Neural cell (in vitro differentiated cells): ENCODE measurements around the gene CGNL1. TPM values are rescaled to one million over a fixed set of nuclear protein-coding genes. Genes with fewer than 3 reads are reported as not detected.

Experiments used
- H2AFZ ChIP-seq: fragments of 200-600, 300-800 bp; sonication (generic), shearing (Covaris generic); 2 replicates; pipeline ENCODE4 v1.6.0; 2014; ENCODE audit warnings: low read depth, mild to moderate bottlenecking, antibody characterized with exemption, low read length, moderate library complexity
- H3F3A ChIP-seq: fragments of 200-600 bp; shearing (Covaris generic); 2 replicates; pipeline ENCODE4 v1.6.1; 2016; ENCODE audit warnings: mild to moderate bottlenecking, moderate library complexity, mixed read lengths, antibody characterized with exemption, low read length; ENCODE audit not compliant: insufficient read depth, poor library complexity, severe bottlenecking
- H3K27ac ChIP-seq: fragments of 200-600, 300-800 bp; sonication (generic), shearing (Covaris generic); 2 replicates; pipeline ENCODE4 v1.5.1; 2014; ENCODE audit warnings: mild to moderate bottlenecking, low read length, moderate library complexity
- H3K27me3 ChIP-seq: fragments of 300-800, 200-600 bp; sonication (generic), shearing (Covaris generic); 2 replicates; pipeline ENCODE4 v1.6.0; 2014; ENCODE audit warnings: mild to moderate bottlenecking, low read depth, low read length, moderate library complexity; ENCODE audit not compliant: insufficient read depth
- H3K36me3 ChIP-seq: fragments of 300-800, 200-600 bp; sonication (generic), shearing (Covaris generic); 2 replicates; pipeline ENCODE4 v1.5.1; 2014; ENCODE audit warnings: mild to moderate bottlenecking, antibody characterized with exemption, low read length, moderate library complexity; ENCODE audit not compliant: insufficient read depth
- H3K4me2 ChIP-seq: fragments of 300-800, 200-600 bp; sonication (generic), shearing (Covaris generic); 2 replicates; pipeline ENCODE4 v1.6.0; 2014; ENCODE audit warnings: mild to moderate bottlenecking, low read length
- H3K4me3 ChIP-seq: fragments of 300-800, 200-600 bp; sonication (generic), shearing (Covaris generic); 2 replicates; pipeline ENCODE4 v1.5.1; 2014; ENCODE audit warnings: mild to moderate bottlenecking, low read length, moderate library complexity
- H3K79me2 ChIP-seq: fragments of 200-600 bp; shearing (Covaris generic); replicated peaks from 2 replicates; pipeline ENCODE4 v1.6.0; 2014; ENCODE audit warnings: mild to moderate bottlenecking, low read length, moderate library complexity; ENCODE audit not compliant: insufficient read depth
- H3K9ac ChIP-seq: fragments of 300-800, 200-600 bp; sonication (generic), shearing (Covaris generic); 2 replicates; pipeline ENCODE4 v1.6.1; 2016; ENCODE audit warnings: mild to moderate bottlenecking, low read length, mixed read lengths
- H3K9me2 ChIP-seq: fragments of 200-600 bp; shearing (Covaris generic); 2 replicates; pipeline ENCODE4 v1.6.1; 2016; ENCODE audit warnings: mild to moderate bottlenecking, low read length, mixed read lengths; ENCODE audit not compliant: insufficient read depth
- H3K9me3 ChIP-seq: fragments of 200-600, 300-800 bp; sonication (generic), shearing (Covaris generic); 2 replicates; pipeline ENCODE4 v1.6.1; 2016; ENCODE audit warnings: mild to moderate bottlenecking, mixed run types, low read length, moderate library complexity, mixed read lengths
- H4K20me1 ChIP-seq: fragments of 200-600 bp; shearing (Covaris generic); 2 replicates; pipeline ENCODE4 v1.6.1; 2016; ENCODE audit warnings: mild to moderate bottlenecking, mixed run types; ENCODE audit not compliant: insufficient read depth
- EP300 ChIP-seq: fragments of 450-650 bp; conservative IDR thresholded peaks from 2 replicates; pipeline ENCODE4 v1.6.1; 2014; ENCODE audit warnings: antibody characterized with exemption, mild to moderate bottlenecking, moderate library complexity; ENCODE audit not compliant: poor library complexity, severe bottlenecking
- EZH2 ChIP-seq: fragments of 200-600, 300-800 bp; shearing (Covaris generic), sonication (generic); IDR thresholded peaks from 2 replicates; pipeline ENCODE4 v1.6.1; 2014; ENCODE audit warnings: antibody characterized with exemption, low read length, borderline replicate concordance, mild to moderate bottlenecking; ENCODE audit not compliant: insufficient read depth, poor library complexity, severe bottlenecking
- MXI1 ChIP-seq: fragments of 450-650 bp; conservative IDR thresholded peaks from 2 replicates; pipeline ENCODE4 v1.6.1; 2014; ENCODE audit warnings: antibody characterized with exemption, mild to moderate bottlenecking; ENCODE audit not compliant: poor library complexity, severe bottlenecking
- POLR2AphosphoS5 ChIP-seq: IDR thresholded peaks from 2 replicates; pipeline ENCODE4 v1.6.1; 2012
- RAD21 ChIP-seq: fragments of 450-650 bp; conservative IDR thresholded peaks from 2 replicates; pipeline ENCODE4 v1.6.1; 2014; ENCODE audit warnings: antibody characterized with exemption, mild to moderate bottlenecking, moderate library complexity
- SMC3 ChIP-seq: fragments of 450-650 bp; conservative IDR thresholded peaks from 2 replicates; pipeline ENCODE4 v1.6.1; 2014; ENCODE audit warnings: antibody characterized with exemption, mild to moderate bottlenecking, moderate library complexity; ENCODE audit not compliant: poor library complexity
- TAF1 ChIP-seq: IDR thresholded peaks from 2 replicates; pipeline ENCODE4 v1.6.1; 2012; ENCODE audit warnings: low read depth
- polyA plus RNA-seq: library from polyadenylated mRNA; depleted of rRNA; stranded (reverse); fragments of >200 nt; gene quantifications from 2 replicates; pipeline ENCODE4 v1.2.3, GENCODE V29; 2014
- TF ChIP-seq, protein P1 (sequence below): fragments of 450-650 bp; IDR thresholded peaks from 2 replicates; pipeline ENCODE4 v1.5.1; 2014; ENCODE audit warnings: antibody characterized with exemption, mild to moderate bottlenecking, moderate library complexity; ENCODE audit not compliant: poor library complexity, severe bottlenecking
- TF ChIP-seq, protein P2 (sequence below): IDR thresholded peaks from 2 replicates; pipeline ENCODE4 v1.6.1; 2012; ENCODE audit warnings: borderline replicate concordance

Gene CGNL1
- polyA plus RNA-seq, 1 donor from 2014 or later: 0.26 TPM

DNA sequence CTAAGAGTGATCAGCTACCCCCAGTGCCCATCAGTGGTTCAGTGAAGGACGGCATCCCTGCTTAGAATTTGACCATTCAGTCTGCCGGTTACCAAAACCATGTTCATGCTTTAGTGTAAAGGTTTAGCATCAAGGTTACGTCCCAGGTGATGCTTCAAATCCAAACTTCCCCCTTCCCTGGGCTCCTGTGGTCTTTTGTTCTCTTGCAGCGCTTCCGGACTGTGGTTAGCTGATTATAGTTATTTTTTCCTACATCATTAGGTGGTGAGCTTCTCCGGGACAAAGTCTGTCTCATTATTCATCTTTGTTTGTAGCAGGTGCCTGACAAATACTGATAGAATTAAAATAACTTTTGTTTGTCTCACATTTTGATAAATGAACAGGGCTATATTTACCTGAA is 187.1 kb downstream of the CGNL1 start:
- Histone ChIP-seq H3K36me3 (no peaks in the 10 kb centered on the region), H3K27ac (no peak overlapping the region), H3F3A (no peaks in the 10 kb centered on the region), H3K9ac (no peak overlapping the region), H3K9me3 (no peaks in the 10 kb centered on the region), H3K27me3 (no peaks in the 10 kb centered on the region), H3K4me3 (no peak overlapping the region), H3K4me2 (no peak overlapping the region), H4K20me1 (no peaks in the 10 kb centered on the region), H2AFZ (no peak overlapping the region), H3K9me2 (no peaks in the 10 kb centered on the region), H3K79me2 (no peaks in the 10 kb centered on the region)
- TF ChIP-seq TAF1: no peak
- no peak for TF ChIP-seq SMC3

DNA sequence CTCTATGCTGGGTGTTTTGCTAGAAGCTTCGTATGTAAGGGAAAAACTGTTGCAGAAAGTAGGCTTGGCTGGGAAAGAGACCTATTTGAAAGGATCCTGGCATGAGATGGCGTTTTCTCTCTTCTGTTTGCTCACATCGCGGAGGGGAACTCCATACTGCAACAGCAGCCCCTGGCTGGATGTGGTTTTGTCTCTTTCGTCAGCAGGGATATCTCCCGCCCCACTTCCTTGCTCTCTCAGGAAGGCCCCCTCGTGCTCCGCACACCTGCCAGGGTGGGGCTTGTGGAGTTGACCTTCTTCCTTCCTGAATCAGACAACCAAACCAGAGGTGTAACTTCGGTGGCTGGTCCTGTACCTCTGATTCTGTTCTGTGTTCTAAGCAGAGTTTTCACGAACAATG is 189.0 kb downstream of the CGNL1 start:
- Histone ChIP-seq H4K20me1 (no peaks in the 10 kb centered on the region), H3F3A (no peaks in the 10 kb centered on the region), H3K27me3 (no peaks in the 10 kb centered on the region), H2AFZ (no peak overlapping the region), H3K36me3 (no peaks in the 10 kb centered on the region), H3K9me3 (no peaks in the 10 kb centered on the region), H3K79me2 (no peaks in the 10 kb centered on the region), H3K9me2 (no peaks in the 10 kb centered on the region), H3K4me2 (no peak overlapping the region), H3K4me3 (no peak overlapping the region), H3K27ac (no peak overlapping the region), H3K9ac (no peak overlapping the region)
- TF ChIP-seq, protein P1, sequence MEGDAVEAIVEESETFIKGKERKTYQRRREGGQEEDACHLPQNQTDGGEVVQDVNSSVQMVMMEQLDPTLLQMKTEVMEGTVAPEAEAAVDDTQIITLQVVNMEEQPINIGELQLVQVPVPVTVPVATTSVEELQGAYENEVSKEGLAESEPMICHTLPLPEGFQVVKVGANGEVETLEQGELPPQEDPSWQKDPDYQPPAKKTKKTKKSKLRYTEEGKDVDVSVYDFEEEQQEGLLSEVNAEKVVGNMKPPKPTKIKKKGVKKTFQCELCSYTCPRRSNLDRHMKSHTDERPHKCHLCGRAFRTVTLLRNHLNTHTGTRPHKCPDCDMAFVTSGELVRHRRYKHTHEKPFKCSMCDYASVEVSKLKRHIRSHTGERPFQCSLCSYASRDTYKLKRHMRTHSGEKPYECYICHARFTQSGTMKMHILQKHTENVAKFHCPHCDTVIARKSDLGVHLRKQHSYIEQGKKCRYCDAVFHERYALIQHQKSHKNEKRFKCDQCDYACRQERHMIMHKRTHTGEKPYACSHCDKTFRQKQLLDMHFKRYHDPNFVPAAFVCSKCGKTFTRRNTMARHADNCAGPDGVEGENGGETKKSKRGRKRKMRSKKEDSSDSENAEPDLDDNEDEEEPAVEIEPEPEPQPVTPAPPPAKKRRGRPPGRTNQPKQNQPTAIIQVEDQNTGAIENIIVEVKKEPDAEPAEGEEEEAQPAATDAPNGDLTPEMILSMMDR: no peak
- TF ChIP-seq EP300: no peak
- TF ChIP-seq POLR2AphosphoS5: no peak
- no peak for TF ChIP-seq TAF1
- TF ChIP-seq, protein P2, sequence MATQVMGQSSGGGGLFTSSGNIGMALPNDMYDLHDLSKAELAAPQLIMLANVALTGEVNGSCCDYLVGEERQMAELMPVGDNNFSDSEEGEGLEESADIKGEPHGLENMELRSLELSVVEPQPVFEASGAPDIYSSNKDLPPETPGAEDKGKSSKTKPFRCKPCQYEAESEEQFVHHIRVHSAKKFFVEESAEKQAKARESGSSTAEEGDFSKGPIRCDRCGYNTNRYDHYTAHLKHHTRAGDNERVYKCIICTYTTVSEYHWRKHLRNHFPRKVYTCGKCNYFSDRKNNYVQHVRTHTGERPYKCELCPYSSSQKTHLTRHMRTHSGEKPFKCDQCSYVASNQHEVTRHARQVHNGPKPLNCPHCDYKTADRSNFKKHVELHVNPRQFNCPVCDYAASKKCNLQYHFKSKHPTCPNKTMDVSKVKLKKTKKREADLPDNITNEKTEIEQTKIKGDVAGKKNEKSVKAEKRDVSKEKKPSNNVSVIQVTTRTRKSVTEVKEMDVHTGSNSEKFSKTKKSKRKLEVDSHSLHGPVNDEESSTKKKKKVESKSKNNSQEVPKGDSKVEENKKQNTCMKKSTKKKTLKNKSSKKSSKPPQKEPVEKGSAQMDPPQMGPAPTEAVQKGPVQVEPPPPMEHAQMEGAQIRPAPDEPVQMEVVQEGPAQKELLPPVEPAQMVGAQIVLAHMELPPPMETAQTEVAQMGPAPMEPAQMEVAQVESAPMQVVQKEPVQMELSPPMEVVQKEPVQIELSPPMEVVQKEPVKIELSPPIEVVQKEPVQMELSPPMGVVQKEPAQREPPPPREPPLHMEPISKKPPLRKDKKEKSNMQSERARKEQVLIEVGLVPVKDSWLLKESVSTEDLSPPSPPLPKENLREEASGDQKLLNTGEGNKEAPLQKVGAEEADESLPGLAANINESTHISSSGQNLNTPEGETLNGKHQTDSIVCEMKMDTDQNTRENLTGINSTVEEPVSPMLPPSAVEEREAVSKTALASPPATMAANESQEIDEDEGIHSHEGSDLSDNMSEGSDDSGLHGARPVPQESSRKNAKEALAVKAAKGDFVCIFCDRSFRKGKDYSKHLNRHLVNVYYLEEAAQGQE: no peak
- TF ChIP-seq RAD21: no peak
- no peak for TF ChIP-seq MXI1
- TF ChIP-seq SMC3: no peak
- TF ChIP-seq EZH2: no peak

DNA sequence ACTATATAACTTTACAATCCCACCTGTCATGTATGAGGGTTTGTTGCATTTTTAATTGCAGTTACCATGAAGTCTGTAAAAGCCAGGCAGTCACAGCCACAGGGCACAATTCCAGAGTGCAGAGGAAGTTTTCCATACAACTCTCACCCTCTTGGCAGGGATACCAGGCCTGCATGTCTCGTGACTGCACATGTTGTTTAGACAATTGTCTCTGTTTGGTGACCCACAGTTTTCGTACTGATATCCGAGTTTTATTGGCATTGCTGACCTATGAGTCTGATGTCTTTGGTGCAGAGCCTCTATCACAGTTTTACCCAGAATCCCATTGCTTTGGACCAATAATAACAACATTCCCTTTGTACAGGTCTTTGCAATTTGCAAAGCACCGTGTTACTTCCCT is 190.5 kb downstream of the CGNL1 start:
- Histone ChIP-seq H2AFZ (no peak overlapping the region), H3K27me3 (no peaks in the 10 kb centered on the region), H3K9me3 (no peaks in the 10 kb centered on the region), H3K27ac (no peak overlapping the region), H3K79me2 (no peaks in the 10 kb centered on the region), H3K4me2 (no peak overlapping the region), H3K9me2 (no peaks in the 10 kb centered on the region), H4K20me1 (no peaks in the 10 kb centered on the region), H3K4me3 (no peak overlapping the region), H3F3A (no peaks in the 10 kb centered on the region), H3K9ac (no peak overlapping the region), H3K36me3 (no peaks in the 10 kb centered on the region)
- TF ChIP-seq TAF1 (no peak), RAD21 (no peak), EZH2 (no peak), POLR2AphosphoS5 (no peak)
